ENCODE results near the gene SPI1. TPM values are rescaled to one million over a fixed set of nuclear protein-coding genes. Genes with fewer than 3 reads are reported as not detected.
A peak's percentile ranks its signal among the peaks of the same experiment; 100 is the strongest.

SPI1 gene
- total RNA-seq, 1 donor from 2014 or later = 15.5 TPM

DNA sequence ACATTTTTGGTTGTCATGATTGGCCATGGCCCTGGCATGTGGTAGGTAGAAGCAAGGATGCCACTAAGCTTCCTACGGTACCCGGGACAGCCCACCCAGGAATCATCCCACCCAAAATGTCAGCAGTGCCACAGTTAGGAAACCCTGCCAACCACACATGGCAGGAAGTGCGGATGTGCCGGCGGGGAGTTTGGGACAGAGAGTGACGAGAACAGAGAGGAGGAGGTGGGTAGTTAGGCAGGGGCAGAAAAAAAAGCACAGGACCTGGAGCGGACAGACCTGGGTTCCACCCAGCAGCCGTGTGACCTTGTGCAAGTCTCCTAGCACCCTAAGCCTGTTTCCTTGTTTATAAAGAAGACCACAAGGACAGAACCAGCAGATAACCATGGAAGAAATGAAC lies 3.3 kb downstream of the SPI1 start:
- Histone ChIP-seq H3K4me1 (no peaks in the 10 kb centered on the region), H3K27me3 (no peaks in the 10 kb centered on the region), H3K9me3 (no peaks in the 10 kb centered on the region), H3K4me3 (no peak overlapping the region), H3K36me3 (no peaks in the 10 kb centered on the region), H3K27ac (no peak overlapping the region)
- TF ChIP-seq POLR2AphosphoS5 (IDR thresholded peaks at IDR 0.05; ENCODE audit: insufficient read depth in 1 of 2, low read depth in 1 of 2) (no peak), POLR2A (IDR thresholded peaks at IDR 0.05) (no peak)
- TF ChIP-seq, protein P1, sequence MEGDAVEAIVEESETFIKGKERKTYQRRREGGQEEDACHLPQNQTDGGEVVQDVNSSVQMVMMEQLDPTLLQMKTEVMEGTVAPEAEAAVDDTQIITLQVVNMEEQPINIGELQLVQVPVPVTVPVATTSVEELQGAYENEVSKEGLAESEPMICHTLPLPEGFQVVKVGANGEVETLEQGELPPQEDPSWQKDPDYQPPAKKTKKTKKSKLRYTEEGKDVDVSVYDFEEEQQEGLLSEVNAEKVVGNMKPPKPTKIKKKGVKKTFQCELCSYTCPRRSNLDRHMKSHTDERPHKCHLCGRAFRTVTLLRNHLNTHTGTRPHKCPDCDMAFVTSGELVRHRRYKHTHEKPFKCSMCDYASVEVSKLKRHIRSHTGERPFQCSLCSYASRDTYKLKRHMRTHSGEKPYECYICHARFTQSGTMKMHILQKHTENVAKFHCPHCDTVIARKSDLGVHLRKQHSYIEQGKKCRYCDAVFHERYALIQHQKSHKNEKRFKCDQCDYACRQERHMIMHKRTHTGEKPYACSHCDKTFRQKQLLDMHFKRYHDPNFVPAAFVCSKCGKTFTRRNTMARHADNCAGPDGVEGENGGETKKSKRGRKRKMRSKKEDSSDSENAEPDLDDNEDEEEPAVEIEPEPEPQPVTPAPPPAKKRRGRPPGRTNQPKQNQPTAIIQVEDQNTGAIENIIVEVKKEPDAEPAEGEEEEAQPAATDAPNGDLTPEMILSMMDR (IDR thresholded peaks at IDR 0.05) = no peak
- DNase-seq (ENCODE audit: extremely low spot score in 2 of 2) = no peak
- intact Hi-C loops (cut with DNase I) = loop anchor here (5.0 to 10.0 kb wide), 2 partner anchors 77 to 240 kb away; no protein-coding TSS in a partner anchor

DNA sequence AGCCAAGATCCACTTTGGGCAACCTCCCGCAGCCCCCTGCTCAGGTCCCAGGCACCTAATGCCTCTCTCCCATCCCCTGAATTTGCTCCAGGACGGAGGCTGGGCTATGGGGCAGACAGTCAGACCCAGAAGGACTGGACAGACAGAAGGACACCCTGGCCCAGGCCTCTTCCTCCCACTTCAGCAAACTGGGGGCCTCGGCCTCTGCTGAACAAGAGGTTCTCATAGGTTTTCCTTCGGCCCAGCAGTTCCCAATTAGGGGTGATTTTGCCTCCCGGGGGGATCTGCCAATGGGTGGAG lies 3.7 kb downstream of the SPI1 start:
- intact Hi-C loops (cut with DNase I) = loop anchor here (5.0 to 10.0 kb wide), 2 partner anchors 78 to 240 kb away; no protein-coding TSS in a partner anchor
- no peaks in the 10 kb centered on the region for H3K27me3 ChIP-seq
- H3K27ac ChIP-seq = no peak overlapping the region
- DNase-seq (ENCODE audit: extremely low spot score in 2 of 2) = no peak
- H3K36me3 ChIP-seq = no peaks in the 10 kb centered on the region
- no peaks in the 10 kb centered on the region for H3K4me1 ChIP-seq
- TF ChIP-seq POLR2AphosphoS5 (IDR thresholded peaks at IDR 0.05; ENCODE audit: insufficient read depth in 1 of 2, low read depth in 1 of 2) = no peak
- no peak for TF ChIP-seq POLR2A (IDR thresholded peaks at IDR 0.05)
- TF ChIP-seq, protein P1 (IDR thresholded peaks at IDR 0.05) = no peak
- H3K9me3 ChIP-seq = no peaks in the 10 kb centered on the region
- H3K4me3 ChIP-seq = no peak overlapping the region

DNA sequence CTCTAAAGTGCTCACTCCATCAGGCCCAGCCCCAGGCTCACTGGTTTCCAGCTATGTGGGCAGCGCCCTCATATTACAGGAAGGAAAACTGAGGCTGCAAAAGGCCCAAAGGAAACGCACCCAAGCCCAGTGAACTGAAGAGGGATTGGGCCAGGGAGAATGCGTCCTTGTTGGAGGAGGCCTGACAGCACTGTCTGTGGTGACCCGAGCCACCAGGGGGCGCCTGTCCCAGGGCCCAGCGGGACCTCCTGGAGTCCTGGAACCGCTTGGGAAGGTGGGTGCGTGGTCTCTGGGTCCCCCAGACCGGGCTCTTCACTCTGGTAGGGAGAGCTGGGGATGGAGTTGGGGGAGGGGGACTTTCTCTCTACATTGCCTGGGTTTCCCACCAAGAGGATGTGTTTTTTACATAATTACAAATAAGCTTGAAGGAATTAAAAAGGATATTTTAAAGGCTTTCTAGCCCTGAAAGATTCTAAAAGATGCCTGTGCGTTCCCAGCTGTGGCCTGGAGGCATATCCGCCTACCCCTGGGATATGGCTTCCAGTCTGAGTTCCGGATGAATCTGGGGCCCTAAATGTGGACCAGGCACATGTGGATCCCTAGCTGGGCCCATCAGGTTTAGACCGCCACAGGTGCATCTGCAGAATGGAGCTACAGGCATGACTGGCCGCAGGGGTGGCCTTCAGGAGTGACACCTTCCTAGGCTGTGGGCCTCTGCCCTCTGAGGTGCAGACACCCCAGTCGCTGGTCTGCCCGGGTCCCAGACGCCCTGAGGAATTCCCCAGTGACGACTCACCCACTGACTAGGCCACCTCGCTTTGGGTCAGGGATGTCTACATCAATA lies 4.2 kb downstream of the SPI1 start:
- DNase-seq (ENCODE audit: extremely low spot score in 2 of 2) = no peak
- no peak overlapping the region for H3K4me3 ChIP-seq
- intact Hi-C loops (cut with DNase I) = loop anchor here (10.0 kb wide), 1 partner anchor 241 kb away; no protein-coding TSS in a partner anchor
- no peaks in the 10 kb centered on the region for H3K4me1 ChIP-seq
- TF ChIP-seq, protein P1 (IDR thresholded peaks at IDR 0.05) = peak; percentile 61 to 95 (median 91)
- TF ChIP-seq POLR2AphosphoS5 (IDR thresholded peaks at IDR 0.05; ENCODE audit: insufficient read depth in 1 of 2, low read depth in 1 of 2) (peak in 1 of 2 donors; percentile 28), POLR2A (IDR thresholded peaks at IDR 0.05) (no peak)
- H3K27me3 ChIP-seq = no peaks in the 10 kb centered on the region
- H3K27ac ChIP-seq = no peak overlapping the region
- H3K9me3 ChIP-seq = no peaks in the 10 kb centered on the region
- no peaks in the 10 kb centered on the region for H3K36me3 ChIP-seq

DNA sequence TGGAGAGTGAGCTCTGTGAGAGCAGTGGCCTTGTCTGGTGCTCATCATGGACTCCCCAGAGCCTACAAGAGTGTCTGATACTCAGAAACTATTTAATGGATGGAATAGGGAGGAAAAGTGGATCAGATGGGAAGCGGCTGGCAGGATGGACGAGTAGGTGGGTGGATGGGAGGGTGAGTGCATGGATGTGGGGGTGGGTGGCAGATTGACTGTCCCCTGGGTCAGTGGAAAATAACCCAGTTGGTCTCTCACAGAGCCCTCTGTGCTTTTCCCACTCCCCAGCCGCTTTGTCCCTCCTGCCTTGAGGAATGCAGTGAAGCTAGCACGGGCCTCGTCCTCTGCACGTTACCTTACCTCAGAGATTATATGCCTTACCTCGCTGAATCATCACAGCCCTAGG lies 5.9 kb downstream of the SPI1 start:
- intact Hi-C loops (cut with DNase I) = loop anchor here (10.0 kb wide), 1 partner anchor 242 kb away; no protein-coding TSS in a partner anchor
- Histone ChIP-seq H3K4me1 (no peaks in the 10 kb centered on the region), H3K36me3 (no peaks in the 10 kb centered on the region), H3K4me3 (no peak overlapping the region), H3K9me3 (no peaks in the 10 kb centered on the region), H3K27ac (no peak overlapping the region), H3K27me3 (no peaks in the 10 kb centered on the region)
- no peak for DNase-seq (ENCODE audit: extremely low spot score in 2 of 2)
- TF ChIP-seq POLR2A (IDR thresholded peaks at IDR 0.05) (no peak), POLR2AphosphoS5 (IDR thresholded peaks at IDR 0.05; ENCODE audit: insufficient read depth in 1 of 2, low read depth in 1 of 2) (no peak)
- TF ChIP-seq, protein P1 (IDR thresholded peaks at IDR 0.05) = no peak

DNA sequence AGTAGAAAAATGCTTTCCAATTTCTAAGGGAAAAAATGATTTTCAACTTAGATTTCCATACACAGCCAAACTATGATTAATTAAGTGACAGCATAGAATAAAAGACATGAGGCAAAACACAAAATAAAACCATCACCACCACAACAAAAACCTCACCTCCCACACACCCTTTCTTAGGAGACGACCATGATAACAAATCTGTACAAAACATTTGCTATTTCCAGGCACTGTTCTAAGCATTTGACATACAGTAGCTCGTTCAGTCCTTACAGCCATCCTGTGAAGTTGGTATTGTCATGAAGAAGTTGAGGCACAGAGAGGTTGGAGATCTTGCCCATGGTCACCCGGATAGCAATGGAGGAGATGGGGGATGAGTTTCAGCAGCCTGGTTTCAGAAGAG lies 8.7 kb downstream of the SPI1 start:
- intact Hi-C loops (cut with DNase I) = loop anchor here (10.0 kb wide), 1 partner anchor 245 kb away; no protein-coding TSS in a partner anchor
- Histone ChIP-seq H3K4me1 (no peaks in the 10 kb centered on the region), H3K27me3 (no peaks in the 10 kb centered on the region), H3K36me3 (no peaks in the 10 kb centered on the region), H3K27ac (no peak overlapping the region), H3K4me3 (no peak overlapping the region), H3K9me3 (no peaks in the 10 kb centered on the region)
- TF ChIP-seq POLR2AphosphoS5 (IDR thresholded peaks at IDR 0.05; ENCODE audit: insufficient read depth in 1 of 2, low read depth in 1 of 2) (no peak), POLR2A (IDR thresholded peaks at IDR 0.05) (no peak)
- TF ChIP-seq, protein P1 (IDR thresholded peaks at IDR 0.05) = no peak
- DNase-seq (ENCODE audit: extremely low spot score in 2 of 2) = no peak

Data from vagina (tissue), 2 donors.